CD4-positive, alpha-beta T cell treated with Interleukin-6 at 100 ng/mL for 8 hours (primary cell): Measurements from ENCODE around the gene CAST.
A peak's percentile ranks its signal among the peaks of the same experiment; 100 is the strongest.
"Not testable (repeated sequence)": the region's sequence is repeated elsewhere in the genome, so short reads cannot be mapped to it uniquely, and the experiment has no call there.

Source experiments
- DNase-seq: peaks from one replicate; pipeline ENCODE4 v3.0.0-alpha.2; 2020; ENCODE audit warnings: mixed read lengths, low spot score

The CAST gene

GRCh38 chr5:96712100-96712746 is 50.0 kb downstream of the CAST start:
- no peak for DNase-seq

- DNase-seq, result no peak
These were observed 52.3 kb downstream of the CAST start for GRCh38 chr5:96714450-96714849.

- peak; percentile 35 for DNase-seq
These were observed 52.8 kb downstream of the CAST start for GRCh38 chr5:96714951-96715451.

DNA sequence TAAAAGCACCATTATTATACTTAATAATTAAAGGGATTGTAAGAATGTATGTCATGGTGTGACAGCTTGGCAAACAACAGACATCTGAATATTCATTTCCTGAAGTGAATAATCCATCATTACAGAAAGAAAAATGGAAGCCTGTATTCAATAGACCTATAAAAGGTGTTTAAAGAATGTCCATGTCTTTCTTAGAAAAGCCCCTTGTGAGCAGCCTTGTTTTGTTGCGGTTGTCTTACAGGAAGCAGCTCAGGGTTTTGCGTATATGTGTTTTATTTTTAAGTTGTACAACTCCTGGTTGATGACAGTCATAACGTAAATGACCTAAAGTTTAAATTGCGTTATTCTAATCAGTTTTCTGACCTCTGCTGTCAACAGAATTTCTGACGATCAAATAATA is 53.8 kb downstream of the CAST start:
- DNase-seq, result no peak

GRCh38 chr5:96716716-96717115 is 54.5 kb downstream of the CAST start:
- DNase-seq, result no peak

- no peak for DNase-seq
These were observed 55.7 kb downstream of the CAST start for GRCh38 chr5:96717874-96718273.

DNA sequence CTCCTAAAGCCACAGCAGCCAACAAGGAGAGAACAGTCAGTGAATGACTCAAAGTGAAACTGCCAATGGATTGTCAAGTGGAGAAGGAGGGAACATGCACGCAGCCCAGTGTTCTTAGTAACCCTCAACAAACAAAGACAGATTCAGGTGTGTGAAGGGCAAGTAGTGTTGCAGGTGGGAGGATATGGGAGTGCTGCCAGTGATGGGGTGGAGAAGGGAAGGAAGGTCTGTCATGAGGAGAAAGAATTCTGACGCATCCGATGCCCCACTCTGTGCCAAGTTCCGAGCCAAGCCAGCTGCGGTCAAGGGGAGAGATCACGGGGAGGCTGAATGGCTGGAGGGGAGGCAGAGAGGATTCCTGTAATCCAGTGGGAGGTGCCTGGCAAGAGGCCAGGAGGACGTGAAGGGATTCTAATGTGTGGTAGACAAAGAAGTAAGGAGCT is 56.5 kb downstream of the CAST start:
- no peak for DNase-seq

DNA sequence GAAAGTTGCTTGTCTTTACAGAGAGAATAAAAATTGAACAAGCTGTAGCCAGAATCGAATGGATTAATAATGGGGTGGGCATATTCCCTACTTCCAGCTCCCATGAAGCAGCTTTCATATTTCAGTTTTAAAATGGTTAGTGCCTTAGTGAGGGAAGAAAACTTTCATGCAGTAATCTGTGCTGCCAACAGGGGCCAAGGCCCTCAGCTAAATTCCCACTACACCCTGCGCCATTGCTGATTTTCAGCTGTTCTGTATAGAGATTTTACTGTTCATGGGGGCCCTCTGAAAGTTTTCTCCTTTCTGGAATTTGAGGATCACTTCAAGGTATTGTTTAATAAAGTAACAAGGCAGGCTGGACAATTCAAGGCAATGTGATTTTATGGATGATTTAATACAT is 58.2 kb downstream of the CAST start:
- no peak for DNase-seq

GRCh38 chr5:96721351-96721977 is 59.3 kb downstream of the CAST start:
- DNase-seq, result no peak

- DNase-seq, result no peak
These were observed 63.1 kb downstream of the CAST start for GRCh38 chr5:96725257-96725656.

DNA sequence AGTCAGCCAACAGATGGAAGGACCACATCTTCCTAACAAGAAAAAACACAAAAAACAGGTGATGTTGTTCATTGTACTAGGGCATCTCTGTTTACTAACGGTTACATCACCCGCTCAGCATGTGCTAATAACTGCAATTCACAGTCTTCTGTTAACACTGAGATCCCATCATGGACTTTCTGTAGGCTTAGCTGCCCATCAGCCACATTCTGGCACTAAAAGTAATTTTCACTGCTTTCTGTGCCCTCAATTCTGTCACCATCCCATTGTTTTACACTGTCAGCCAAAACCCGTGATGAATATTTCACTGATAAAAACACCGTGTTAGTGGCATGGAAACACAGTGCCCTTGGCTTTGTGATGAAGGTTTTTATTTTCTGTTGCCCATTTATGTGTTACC is 64.6 kb downstream of the CAST start:
- no peak for DNase-seq

- no peak for DNase-seq
These were observed 67.0 kb downstream of the CAST start for GRCh38 chr5:96729156-96729555.

GRCh38 chr5:96730586-96730985 is 68.4 kb downstream of the CAST start:
- no peak for DNase-seq

DNA sequence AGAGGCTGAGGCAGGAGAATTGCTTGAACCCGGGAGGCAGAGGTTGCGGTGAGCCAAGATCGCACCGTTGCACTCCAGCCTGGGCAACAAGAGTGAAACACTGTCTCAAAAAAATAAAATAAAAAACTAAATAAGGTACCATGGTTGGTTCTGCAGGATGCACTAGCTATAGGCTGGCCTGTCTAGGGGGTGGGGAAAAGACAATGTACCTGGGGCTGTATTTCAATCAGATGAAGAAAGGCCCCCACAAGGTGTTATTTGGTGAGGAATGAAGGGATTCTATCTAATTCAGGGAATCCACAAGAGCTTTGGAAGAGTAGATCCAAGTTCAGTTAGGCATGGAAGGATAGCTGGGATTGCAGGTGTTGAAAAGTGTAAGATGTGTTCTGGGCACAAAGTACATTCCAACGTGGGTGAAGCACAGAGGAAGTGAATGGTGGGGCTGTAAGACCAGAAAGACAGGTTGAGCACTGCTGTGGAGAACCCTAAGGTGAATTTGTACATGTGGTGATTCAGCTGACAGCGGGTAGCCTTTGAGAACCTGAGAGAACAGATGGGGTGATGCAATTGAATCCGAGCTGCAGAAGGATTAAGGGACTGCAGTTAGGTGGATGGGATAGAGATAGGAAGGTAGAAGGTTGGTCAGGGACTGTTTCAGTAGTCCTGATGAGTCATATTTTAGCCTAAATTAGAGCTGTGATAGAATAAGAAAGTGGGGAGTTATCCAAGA is 71.8 kb downstream of the CAST start:
- no peak for DNase-seq

DNA sequence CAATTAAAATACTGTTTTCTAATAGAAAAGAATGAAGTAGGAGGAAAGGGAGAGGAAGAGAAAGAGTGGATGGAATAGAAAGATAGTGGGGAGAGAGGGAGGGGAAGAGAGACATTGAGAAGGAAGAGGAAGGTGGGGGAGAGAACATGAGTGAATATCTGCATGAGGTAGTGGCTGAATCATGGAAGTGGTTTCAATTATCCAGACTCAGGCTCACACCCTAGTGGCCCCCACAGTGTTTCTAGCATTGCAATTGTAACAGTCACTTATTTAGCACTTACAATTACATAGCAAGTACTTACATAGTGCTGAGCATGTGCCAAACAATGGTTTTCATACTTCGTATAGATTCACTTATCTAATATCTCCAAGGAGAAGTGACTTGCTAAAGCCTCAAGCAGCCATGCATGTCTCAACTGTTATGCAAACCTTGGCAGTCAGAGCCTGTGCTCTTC is 72.7 kb downstream of the CAST start:
- no peak for DNase-seq

GRCh38 chr5:96736937-96737336 is 74.8 kb downstream of the CAST start:
- no peak for DNase-seq

GRCh38 chr5:96741106-96741505 is 78.9 kb downstream of the CAST start:
- DNase-seq, result no peak

DNA sequence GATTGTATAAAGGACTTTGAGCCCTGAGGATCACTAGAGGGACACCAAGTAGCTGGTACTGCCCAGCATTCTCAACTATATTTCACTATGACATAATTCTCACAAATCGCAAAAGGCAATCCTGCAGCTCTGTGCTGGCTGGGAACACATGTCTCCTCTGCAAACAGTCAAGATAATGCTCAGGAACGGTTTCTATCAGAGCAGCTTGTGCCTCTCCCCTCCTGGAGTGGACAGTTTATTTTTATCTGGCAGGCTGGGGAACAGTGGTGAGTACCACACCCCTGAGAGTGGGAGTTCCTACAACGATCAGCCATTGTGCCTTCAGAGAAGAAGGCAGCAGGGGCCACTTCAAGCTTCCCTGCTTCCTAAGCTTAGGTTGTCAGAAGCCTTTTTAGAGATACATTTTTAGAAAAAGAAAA is 79.7 kb downstream of the CAST start:
- DNase-seq, result no peak

GRCh38 chr5:96742538-96742937 is 80.4 kb downstream of the CAST start:
- no peak for DNase-seq

DNA sequence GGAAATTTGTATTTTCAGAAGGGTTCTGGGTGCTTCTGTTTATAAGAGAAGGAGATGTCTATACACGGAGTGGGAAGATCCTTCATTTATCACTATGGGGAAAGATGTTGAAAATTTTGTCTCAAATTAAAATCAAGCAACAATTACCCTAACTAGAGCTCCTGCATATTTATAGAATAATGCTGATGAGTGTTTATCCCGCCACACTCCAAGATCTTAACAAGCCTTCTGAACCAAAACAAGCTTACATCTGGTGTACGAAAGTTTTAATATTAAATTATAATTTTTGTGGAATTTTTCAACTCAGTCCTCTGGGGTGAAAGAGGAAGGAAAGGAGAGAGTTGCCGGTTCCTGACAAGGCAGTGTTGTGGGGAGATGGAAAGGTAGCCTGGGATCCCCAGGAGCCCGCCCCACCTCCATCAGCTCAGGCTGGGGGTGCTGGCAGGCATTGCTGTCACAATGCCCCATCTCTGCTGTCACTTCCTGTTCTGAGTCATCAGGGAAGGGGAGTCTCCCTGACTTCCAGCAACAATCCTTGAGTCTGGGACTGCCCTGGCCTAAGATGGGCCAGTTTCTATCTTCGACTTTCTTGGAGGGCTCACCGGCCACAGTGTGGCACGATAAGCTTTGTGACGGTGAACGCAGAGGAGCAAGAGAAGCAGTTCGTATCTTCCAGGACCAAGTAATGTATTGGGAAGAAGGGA is 81.0 kb downstream of the CAST start:
- no peak for DNase-seq

GRCh38 chr5:96743805-96744204 is 81.6 kb downstream of the CAST start:
- no peak for DNase-seq

DNA sequence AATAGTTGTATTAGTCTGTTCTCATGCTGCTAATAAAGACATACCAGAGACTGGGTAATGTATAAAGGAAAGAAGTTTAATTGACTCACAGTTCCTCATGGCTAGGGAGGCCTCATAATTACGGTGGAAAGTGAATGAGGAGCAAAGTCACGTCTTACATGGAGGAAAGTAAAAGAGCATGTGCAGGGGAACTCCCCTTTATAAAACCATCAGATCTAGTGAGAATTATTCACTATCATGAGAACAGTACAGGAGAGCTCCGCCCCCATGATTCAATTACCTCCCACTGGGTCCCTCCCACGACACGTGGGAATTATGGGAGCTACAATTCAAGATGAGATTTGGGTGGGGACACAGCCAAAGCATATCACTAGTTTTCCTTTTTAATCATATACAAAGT is 82.0 kb downstream of the CAST start:
- DNase-seq, result not testable (repeated sequence)
